Effector memory CD8-positive, alpha-beta T cell (primary cell): ENCODE data around the gene TRPV2.
"Not testable (repeated sequence)": the region's sequence is repeated elsewhere in the genome, so short reads cannot be mapped to it uniquely, and the experiment has no call there.

Source experiments
- ATAC-seq: fragments of 150-1000 bp; cut with Tn5 transposase; replicated peaks from 2 replicates; pipeline ENCODE4 v1.10.0; 2021; ENCODE audit warnings: mild to moderate bottlenecking, moderate library complexity
- DNase-seq, 3 experiments: peaks; one replicate each; pipeline ENCODE4 v3.0.0; 2021
- H3K27ac Mint-ChIP-seq, 2 donors: one replicate each; pipeline ENCODE4 v1.8.0; 2022; ENCODE audit warnings: mild to moderate bottlenecking in 2 of 2, mixed read lengths in 2 of 2, moderate library complexity in 2 of 2
- H3K27me3 Mint-ChIP-seq, 2 donors: one replicate each; pipeline ENCODE4 v1.8.0; 2022; ENCODE audit warnings: mixed read lengths in 2 of 2
- H3K36me3 Mint-ChIP-seq: one replicate; pipeline ENCODE4 v1.8.0; 2022; ENCODE audit warnings: mild to moderate bottlenecking, moderate library complexity, mixed read lengths; ENCODE audit not compliant: insufficient read depth
- H3K4me1 Mint-ChIP-seq, 2 donors: one replicate each; pipeline ENCODE4 v1.8.0; 2022; ENCODE audit warnings: low read depth in 2 of 2, mixed read lengths in 2 of 2
- H3K4me3 Mint-ChIP-seq, 2 donors: one replicate each; pipeline ENCODE4 v1.8.0; 2022; ENCODE audit warnings: mild to moderate bottlenecking in 2 of 2, mixed read lengths in 2 of 2, moderate library complexity in 2 of 2
- H3K9me3 Mint-ChIP-seq, 2 donors: one replicate each; pipeline ENCODE4 v1.8.0; 2022; ENCODE audit warnings: mixed read lengths in 2 of 2

The TRPV2 gene

DNA sequence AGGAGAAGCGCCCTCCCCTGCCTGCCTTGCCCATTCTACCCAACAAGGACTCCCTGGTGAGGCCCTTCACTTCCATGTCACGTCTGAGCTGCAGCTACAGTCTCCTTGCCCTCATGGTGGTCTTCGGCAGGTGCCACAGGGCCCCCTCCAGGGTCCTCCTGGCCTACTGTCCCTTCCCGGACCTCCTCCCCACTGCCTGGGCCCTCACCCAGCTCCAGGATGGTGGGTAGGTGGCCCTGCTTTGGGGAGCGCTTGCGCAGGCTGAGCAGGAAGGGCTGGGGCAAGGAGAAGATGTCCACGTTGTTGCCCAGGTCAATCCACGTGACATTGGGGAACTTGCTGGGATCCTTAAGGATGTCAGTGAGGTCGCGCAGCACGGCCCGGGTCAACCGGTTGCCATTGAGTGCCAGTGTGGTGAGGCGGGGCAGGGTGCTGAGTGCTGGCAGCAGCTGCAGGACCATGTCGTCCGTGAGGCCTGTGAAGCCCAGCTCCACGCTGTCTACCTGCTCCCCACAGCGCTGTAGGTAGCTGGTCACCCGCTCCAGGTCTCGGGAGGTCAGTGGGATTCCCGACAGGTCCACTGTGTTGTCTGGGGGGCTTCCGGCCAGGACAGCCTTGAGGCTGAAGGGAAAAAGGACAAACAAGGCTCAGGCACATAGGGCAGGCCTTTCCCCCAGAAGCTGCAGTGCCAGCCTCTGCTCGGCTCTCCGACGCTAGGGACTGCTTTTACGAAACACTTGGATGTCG is 28.3 kb downstream of the TRPV2 start:
- H3K4me3 Mint-ChIP-seq = no peak overlapping the region
- H3K9me3 Mint-ChIP-seq = no peaks in the 10 kb centered on the region
- H3K27ac Mint-ChIP-seq = peak overlapping the region in 1 of 2 donors; percentile 99
- H3K36me3 Mint-ChIP-seq = peaks cover 61% of the 10 kb centered on the region
- no peak for ATAC-seq
- peaks cover 36 to 44% of the 10 kb centered on the region in 2 donors for H3K4me1 Mint-ChIP-seq
- no peak for DNase-seq
- no peaks in the 10 kb centered on the region for H3K27me3 Mint-ChIP-seq

DNA sequence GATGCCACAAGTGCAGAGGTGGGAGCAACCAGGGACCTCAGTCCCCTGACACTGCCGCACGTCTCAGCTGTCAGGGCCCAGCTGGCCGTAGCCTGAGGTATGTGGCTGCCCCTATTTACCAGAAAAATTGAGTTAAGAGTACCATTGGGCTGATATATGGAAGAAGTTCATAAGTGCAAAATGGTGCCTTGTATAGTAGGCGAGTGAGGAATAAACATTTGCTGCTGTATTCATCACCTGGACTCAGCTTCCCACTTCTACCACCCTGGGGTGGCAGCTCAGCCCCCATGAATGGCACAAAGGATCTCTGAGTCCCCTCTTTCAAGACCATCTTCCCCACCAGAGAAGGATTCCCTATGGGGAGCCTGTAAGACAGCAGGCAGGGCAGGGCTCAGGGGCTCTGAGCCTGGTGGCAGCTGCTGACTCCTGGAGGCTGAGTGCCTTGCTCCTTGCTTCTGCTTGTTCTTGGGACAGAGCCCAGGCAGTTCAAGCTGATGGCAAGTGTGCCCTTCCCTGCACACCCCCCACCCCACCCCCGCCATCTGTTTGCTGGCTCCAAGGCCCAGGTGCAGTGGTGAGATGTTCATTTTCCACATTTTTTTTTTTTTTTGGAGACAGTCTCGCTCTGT is 29.0 kb downstream of the TRPV2 start:
- ATAC-seq = no peak
- peak overlapping the region in 1 of 2 donors; percentile 99 for H3K27ac Mint-ChIP-seq
- H3K36me3 Mint-ChIP-seq = peaks cover 54% of the 10 kb centered on the region
- no peak overlapping the region for H3K4me3 Mint-ChIP-seq
- H3K9me3 Mint-ChIP-seq = no peaks in the 10 kb centered on the region
- H3K27me3 Mint-ChIP-seq = no peaks in the 10 kb centered on the region
- no peak for DNase-seq
- H3K4me1 Mint-ChIP-seq = peaks cover 33 to 37% of the 10 kb centered on the region in 2 donors

DNA sequence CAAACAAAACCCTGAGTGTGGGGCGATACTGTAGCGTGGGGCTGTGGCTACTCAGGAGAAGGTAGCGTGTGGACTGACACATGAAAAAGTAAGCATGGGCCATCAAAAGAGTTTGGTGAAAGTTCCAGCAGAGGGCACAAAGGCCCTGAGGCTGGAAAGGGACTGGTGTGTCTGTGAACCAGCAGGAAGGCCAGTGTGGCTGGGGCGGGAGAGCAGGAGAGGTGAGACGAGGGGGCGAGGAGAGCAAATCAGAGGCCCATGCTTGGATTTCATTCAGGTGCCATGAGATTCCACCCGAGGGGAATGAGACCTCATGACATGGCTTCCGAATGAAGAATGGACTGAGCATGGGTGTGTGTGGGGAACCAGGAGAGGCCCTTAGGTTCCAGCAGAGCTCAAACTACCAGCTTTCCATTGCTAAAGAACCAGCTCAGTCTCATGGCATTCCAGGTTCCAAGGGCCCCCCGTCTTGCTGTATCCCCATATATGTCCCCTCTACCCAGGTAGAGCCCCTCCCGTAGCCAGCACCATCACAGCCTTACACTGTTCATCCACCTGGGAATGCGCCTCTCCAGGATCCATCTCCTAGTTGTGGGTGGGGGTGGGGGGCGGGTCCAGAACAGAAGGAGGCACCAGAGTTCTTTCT is 31.1 kb downstream of the TRPV2 start:
- Mint-ChIP-seq H3K27ac (peak overlapping the region; percentile 15 to 85), H3K36me3 (peaks cover 33% of the 10 kb centered on the region), H3K4me3 (no peak overlapping the region), H3K27me3 (no peaks in the 10 kb centered on the region), H3K9me3 (no peaks in the 10 kb centered on the region), H3K4me1 (peaks cover 20 to 24% of the 10 kb centered on the region in 2 donors)
- DNase-seq (no peak), ATAC-seq (no peak)

DNA sequence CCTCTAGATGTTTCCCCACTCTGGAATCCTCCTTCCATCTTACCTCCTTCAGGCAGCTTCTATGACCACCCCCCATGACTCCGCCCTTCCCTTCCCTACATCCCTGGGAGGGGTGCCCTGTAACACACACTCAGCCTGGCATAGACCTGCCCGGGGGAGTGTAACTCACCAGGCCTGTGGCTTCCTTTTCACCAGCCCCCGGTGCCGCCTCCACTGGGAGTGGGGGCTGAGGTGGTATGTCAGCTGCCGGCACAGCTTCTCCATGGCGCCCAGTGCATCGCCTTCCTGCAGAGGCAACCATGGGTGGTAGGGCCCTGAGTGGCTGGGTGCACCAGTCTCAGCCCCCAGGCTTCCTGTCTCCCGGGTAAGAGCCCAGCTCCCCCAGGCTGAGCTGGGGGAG is 32.3 kb downstream of the TRPV2 start:
- no peak for DNase-seq
- Mint-ChIP-seq H3K4me3 (no peak overlapping the region), H3K4me1 (peaks cover 8 to 15% of the 10 kb centered on the region in 2 donors), H3K36me3 (peaks cover 25% of the 10 kb centered on the region), H3K27me3 (no peaks in the 10 kb centered on the region), H3K27ac (peak overlapping the region in 1 of 2 donors; percentile 53), H3K9me3 (no peaks in the 10 kb centered on the region)
- ATAC-seq = no peak

DNA sequence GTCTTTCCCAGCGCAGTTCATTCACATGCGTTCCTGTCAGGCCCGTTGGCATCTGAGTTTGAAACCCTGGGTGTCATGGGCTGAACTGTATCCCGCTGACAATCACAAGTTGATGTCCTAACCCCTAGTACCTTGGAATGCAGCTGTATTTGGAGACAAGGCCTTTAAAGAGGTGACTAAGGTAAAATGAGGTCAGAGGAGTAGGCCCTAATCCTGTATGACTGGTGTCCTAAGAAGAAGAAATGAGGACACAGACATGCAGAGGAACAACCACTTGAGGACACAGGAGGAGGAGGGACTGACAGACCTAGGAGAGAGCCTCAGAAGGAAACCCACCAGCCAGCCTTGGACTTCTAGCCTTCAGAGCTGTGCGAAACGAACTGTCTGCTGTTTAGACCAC is 33.1 kb downstream of the TRPV2 start:
- H3K4me3 Mint-ChIP-seq = no peak overlapping the region
- H3K9me3 Mint-ChIP-seq = no peaks in the 10 kb centered on the region
- H3K36me3 Mint-ChIP-seq = peaks cover 31% of the 10 kb centered on the region
- no peak overlapping the region for H3K27ac Mint-ChIP-seq
- no peaks in the 10 kb centered on the region for H3K27me3 Mint-ChIP-seq
- ATAC-seq = no peak
- DNase-seq = no peak
- peaks cover 8 to 15% of the 10 kb centered on the region in 2 donors for H3K4me1 Mint-ChIP-seq

DNA sequence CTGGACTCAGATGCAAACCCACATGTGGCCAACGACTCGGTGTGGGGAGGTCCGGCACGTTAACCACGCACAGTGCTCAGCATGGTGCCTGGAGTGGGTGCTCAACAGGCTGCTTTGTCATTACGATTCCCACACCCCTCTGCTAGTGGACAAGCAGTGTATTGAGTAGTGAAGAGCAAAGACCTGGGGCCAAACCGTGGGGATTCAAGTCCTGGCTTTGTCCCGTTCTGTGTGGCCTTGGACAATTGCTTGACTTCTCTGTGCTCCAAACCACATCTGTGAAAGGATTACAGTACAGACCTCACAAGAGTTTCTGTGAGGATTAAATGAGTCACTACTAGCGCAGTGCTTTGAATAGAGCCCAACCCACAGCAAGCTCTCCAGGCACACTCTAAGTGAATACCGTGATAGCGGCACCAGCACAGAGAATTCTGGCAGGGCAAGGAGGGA is 33.8 kb downstream of the TRPV2 start:
- DNase-seq (no peak), ATAC-seq (no peak)
- Mint-ChIP-seq H3K9me3 (no peaks in the 10 kb centered on the region), H3K36me3 (peaks cover 28% of the 10 kb centered on the region), H3K4me3 (no peak overlapping the region), H3K27ac (no peak overlapping the region), H3K4me1 (peaks cover 8 to 10% of the 10 kb centered on the region in 2 donors), H3K27me3 (no peaks in the 10 kb centered on the region)

DNA sequence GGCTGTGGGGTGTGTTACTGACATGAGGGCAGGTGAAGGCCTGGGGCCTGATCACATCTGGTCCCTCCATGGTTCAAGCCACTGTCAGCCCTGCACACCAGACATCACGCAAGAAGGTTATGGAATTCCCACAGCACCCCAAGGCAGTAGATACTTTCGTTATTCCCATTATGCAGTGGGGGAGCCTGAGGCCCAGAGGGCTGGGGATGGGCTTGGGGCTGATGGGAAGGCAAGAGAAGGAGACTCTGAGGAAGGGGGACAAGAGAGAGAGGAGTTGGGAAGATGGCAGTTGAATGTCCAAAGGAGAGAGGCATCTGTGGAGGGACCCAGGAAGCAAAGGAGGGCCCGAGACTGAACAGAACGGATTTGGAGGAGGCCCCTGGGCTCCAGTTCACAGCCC is 34.7 kb downstream of the TRPV2 start:
- Mint-ChIP-seq H3K36me3 (peaks cover 21% of the 10 kb centered on the region), H3K27ac (peak overlapping the region; percentile 48 to 90), H3K4me1 (peaks cover 8% of the 10 kb centered on the region in 2 donors), H3K9me3 (no peaks in the 10 kb centered on the region), H3K4me3 (no peak overlapping the region), H3K27me3 (no peaks in the 10 kb centered on the region)
- no peak for ATAC-seq
- no peak for DNase-seq

DNA sequence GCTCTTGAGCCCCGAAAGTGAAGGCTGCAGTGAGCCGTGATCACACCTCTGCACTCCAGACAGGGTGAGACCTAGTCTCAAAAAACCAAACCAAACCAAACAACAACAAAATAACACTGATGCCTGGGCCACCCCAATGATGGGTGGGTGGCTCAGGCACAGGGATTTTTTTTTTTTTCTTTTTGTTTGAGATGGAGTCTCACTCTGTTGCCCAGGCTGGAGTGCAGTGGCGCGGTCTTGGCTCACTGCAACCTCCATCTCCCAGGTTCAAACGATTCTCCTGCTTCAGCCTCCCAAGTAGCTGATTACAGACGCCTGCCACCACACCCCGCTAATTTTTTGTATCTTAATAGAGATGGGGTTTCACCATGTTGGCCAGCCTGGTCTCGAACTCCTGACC is 36.9 kb downstream of the TRPV2 start:
- Mint-ChIP-seq H3K27ac (peak overlapping the region in 1 of 2 donors; percentile 83), H3K36me3 (peaks cover 11% of the 10 kb centered on the region)
- H3K4me3 Mint-ChIP-seq, DNase-seq, H3K27me3 Mint-ChIP-seq, H3K4me1 Mint-ChIP-seq, ATAC-seq, H3K9me3 Mint-ChIP-seq: not testable (repeated sequence)

DNA sequence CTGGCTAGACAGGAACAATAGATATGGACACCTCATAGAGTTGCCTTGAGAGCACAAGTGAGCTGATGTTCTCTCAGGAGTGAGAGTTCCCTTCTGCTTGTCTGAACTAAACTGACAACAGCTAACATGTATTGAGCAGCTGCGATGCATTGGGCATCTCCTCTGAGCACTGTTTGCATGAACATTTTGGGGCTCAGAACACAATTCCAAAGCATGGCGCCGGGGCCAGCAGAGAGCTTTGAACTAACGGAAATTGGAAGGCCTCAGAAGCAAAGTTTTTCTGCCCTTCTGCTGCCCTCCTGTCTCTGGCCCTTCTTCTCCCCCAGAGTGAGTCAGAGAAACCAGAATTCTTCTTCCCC is 38.1 kb downstream of the TRPV2 start:
- no peak for ATAC-seq
- DNase-seq = no peak
- peak overlapping the region in 1 of 2 donors; percentile 27 for H3K4me3 Mint-ChIP-seq
- H3K36me3 Mint-ChIP-seq = peaks cover 9% of the 10 kb centered on the region
- no peaks in the 10 kb centered on the region for H3K27me3 Mint-ChIP-seq
- H3K9me3 Mint-ChIP-seq = no peaks in the 10 kb centered on the region
- H3K4me1 Mint-ChIP-seq = peaks cover 6 to 8% of the 10 kb centered on the region in 2 donors
- H3K27ac Mint-ChIP-seq = peak overlapping the region; percentile 52 to 83

DNA sequence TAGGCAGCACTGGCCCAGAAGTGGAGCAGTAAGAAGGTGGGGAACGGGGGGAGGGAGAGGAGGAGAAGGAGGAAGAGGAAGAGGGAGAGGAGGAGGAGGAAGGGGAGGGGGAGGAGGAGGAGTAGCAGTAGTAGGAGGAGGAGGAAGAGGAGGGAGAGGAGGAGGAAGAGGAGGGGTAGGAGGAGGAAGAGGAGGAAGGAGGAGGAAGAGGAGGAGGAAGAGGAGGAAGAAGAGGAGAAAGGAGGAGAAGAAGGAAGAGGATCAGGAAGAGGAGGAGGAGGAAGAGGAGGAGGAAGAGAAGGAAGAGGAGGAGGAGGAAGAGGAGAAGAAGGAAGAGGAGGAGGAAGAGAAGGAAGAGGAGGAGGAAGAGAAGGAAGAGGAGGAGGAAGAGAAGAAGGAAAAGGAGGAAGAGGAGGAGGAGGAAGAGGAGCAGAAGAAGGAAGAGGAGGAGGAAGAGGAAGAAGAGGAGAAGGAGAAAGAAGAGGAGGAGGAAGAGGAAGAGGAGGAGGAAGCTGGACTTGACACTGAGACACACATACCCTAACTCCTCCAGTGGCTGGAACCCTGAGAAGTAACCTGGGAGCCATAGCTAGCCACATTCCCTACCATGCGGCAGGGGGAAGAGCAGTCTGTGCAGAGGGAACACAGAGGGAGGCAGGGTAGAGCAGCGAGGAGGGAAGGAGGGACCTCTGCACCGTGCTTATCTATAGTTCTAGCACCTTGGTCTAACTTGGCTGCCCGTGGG is 40.8 kb downstream of the TRPV2 start:
- Mint-ChIP-seq H3K4me1 (peaks cover 5 to 9% of the 10 kb centered on the region in 2 donors), H3K4me3 (no peak overlapping the region), H3K9me3 (no peaks in the 10 kb centered on the region), H3K27ac (peak overlapping the region in 1 of 2 donors; percentile 44), H3K27me3 (no peaks in the 10 kb centered on the region), H3K36me3 (peaks cover 9% of the 10 kb centered on the region)
- DNase-seq (no peak), ATAC-seq (no peak)

DNA sequence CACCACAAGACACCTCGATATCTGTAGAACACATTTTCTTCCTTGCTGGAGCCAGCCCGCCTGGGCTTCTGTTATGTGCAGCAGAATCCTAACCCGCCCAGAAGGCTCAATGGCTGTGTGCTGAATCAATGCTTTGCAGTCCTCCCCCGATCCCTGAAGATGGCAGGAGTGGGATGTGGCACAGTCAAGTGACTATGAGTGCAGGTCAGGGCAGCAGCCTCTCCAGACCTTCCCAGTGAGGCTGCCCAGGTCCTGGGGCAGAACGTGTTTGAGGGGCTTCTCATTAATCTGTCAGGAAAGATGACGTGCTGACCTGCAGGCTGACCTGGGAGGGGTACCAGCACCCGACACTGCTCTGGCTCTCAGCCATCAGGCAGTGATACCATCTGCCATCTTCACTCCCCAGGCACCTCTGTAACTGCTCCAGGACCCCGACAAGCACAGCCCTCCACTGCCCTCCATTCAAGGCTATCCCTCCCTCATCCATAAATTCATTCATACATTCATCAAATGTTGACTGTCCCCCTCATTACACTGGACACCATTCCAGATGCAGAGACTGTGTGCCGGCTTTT is 41.5 kb downstream of the TRPV2 start:
- H3K27me3 Mint-ChIP-seq = no peaks in the 10 kb centered on the region
- peaks cover 5 to 9% of the 10 kb centered on the region in 2 donors for H3K4me1 Mint-ChIP-seq
- peaks cover 9% of the 10 kb centered on the region for H3K36me3 Mint-ChIP-seq
- no peaks in the 10 kb centered on the region for H3K9me3 Mint-ChIP-seq
- H3K4me3 Mint-ChIP-seq = no peak overlapping the region
- ATAC-seq = no peak
- no peak for DNase-seq
- peak overlapping the region in 1 of 2 donors; percentile 19 for H3K27ac Mint-ChIP-seq

DNA sequence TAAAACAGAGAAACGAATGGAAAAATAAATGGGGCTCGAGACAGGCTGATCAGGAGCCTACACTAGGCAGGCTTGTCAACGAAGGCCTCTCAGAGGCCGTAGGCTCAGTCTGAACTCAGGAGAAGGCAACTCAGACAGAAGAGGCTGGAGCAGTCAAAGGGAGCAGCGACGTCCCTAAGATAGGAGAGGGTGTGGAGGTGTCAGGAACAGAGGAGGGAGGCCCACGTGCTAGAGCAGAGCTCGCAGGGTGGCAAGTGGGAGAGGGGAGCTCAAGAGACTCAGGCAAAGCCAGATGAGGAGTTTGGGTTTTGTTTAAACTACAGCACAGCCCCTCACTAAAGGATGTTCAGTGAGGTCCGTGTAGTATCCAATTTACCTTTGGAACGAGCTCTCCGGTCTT is 43.9 kb downstream of the TRPV2 start:
- H3K27ac Mint-ChIP-seq = peak overlapping the region in 1 of 2 donors; percentile 82

More for the DNA sequence above, 43.9 kb downstream of the TRPV2 start:
- Mint-ChIP-seq H3K9me3 (no peaks in the 10 kb centered on the region), H3K4me1 (peaks cover 0 to 3% of the 10 kb centered on the region in 2 donors), H3K27me3 (no peaks in the 10 kb centered on the region), H3K4me3 (no peak overlapping the region), H3K36me3 (peaks cover 4% of the 10 kb centered on the region)
- DNase-seq (no peak), ATAC-seq (no peak)
